Activated CD4-positive, alpha-beta memory T cell treated with anti-CD3 and anti-CD28 coated beads, Interleukin-2, amount 10 ng/mL, durations not matched to agents 7 days and 5 days (primary cell): ENCODE measurements around the gene NAV2. TPM values are rescaled to one million over a fixed set of nuclear protein-coding genes. Genes with fewer than 3 reads are reported as not detected.
"Not testable (repeated sequence)": the region's sequence is repeated elsewhere in the genome, so short reads cannot be mapped to it uniquely, and the experiment has no call there.

ENCODE experiments used
- CTCF ChIA-PET: fragments of 350-600 bp; sonication (Branson Sonifier 250); formaldehyde crosslinking; loops from one replicate; lab custom pipeline; 2021; ENCODE audit warnings: antibody characterized with exemption, inconsistent platforms; lab: Charles Lee
- POLR2A ChIA-PET: fragments of 350-600 bp; sonication (Branson Sonifier 250); formaldehyde crosslinking; loops from one replicate; lab custom pipeline; 2021; ENCODE audit warnings: antibody characterized with exemption; lab: Charles Lee
- DNase-seq: peaks from one replicate; pipeline ENCODE4 v3.0.0-alpha.2; 2020
- H3K27ac Mint-ChIP-seq: one replicate; pipeline ENCODE4 v1.8.0; 2021; ENCODE audit warnings: mild to moderate bottlenecking, mixed read lengths
- H3K27me3 Mint-ChIP-seq: one replicate; pipeline ENCODE4 v1.8.0; 2021; ENCODE audit warnings: mixed read lengths
- H3K36me3 Mint-ChIP-seq: one replicate; pipeline ENCODE4 v1.8.0; 2021; ENCODE audit warnings: low read depth, mixed read lengths
- H3K4me1 Mint-ChIP-seq: one replicate; pipeline ENCODE4 v1.8.0; 2021; ENCODE audit warnings: mixed read lengths
- H3K4me3 Mint-ChIP-seq: one replicate; pipeline ENCODE4 v1.8.0; 2021; ENCODE audit warnings: mild to moderate bottlenecking, mixed read lengths
- H3K9me3 Mint-ChIP-seq: one replicate; pipeline ENCODE4 v1.8.0; 2021; ENCODE audit warnings: mixed read lengths
- total RNA-seq, 2 experiments: library from RNA; stranded (reverse); gene quantifications; one replicate each; pipeline ENCODE4 v1.2.3, GENCODE V29; 2021

Gene NAV2
- total RNA-seq, 2 experiments from 2014 or later, result 0.53 to 0.70 TPM

DNA sequence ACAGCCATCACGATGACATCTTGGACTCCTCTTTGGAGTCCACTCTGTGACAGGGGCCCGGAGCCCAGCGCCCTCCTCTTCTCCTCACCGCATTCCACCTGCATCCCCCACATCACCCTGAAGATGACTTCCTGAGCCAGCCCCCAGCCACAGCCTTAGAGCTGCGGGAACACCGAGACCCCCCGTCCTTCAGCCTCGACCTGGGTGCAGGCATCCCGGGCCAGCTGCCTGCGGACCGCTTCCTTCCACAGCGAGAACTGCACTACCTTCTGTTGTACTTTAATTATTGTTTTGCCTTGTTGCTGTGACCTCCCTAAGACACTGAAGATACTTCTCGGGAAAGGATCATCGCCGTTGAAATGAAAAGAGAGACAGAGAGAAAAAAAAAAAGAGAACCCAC is 405.6 kb downstream of the NAV2 start:
- no peak overlapping the region for H3K4me3 Mint-ChIP-seq
- H3K36me3 Mint-ChIP-seq, result no peaks in the 10 kb centered on the region
- DNase-seq, result no peak
- H3K27me3 Mint-ChIP-seq, result peaks cover 2% of the 10 kb centered on the region
- no peak overlapping the region for H3K27ac Mint-ChIP-seq
- no peaks in the 10 kb centered on the region for H3K9me3 Mint-ChIP-seq
- no peaks in the 10 kb centered on the region for H3K4me1 Mint-ChIP-seq
- ChIA-PET POLR2A (no interaction called here), CTCF (interaction anchor here (2.3 kb wide), 1 partner anchor 10 kb away, joined by 15 read pairs; no protein-coding TSS in a partner anchor)

DNA sequence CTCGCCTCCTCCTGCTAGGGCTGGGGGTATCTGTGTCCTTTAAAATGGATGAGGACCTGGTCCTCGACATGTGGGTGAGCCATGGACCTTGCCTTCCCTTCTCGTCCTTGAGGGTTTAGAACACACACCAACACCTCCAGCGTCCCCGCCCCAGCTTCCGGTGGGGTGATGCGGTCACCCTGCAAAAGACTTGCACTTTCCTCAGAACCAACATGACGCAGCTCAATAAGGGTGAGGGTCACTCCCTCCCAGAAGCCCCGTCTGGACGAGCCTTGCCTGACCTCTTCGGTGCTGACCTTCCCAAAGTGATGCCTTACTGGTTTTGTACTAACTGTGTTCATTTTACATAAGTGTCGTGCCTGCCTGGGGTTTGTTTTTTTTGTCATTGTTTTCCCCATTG is 406.7 kb downstream of the NAV2 start:
- no peaks in the 10 kb centered on the region for H3K4me1 Mint-ChIP-seq
- ChIA-PET CTCF (interaction anchor here (2.3 kb wide), 1 partner anchor 9 kb away, joined by 15 read pairs; no protein-coding TSS in a partner anchor), POLR2A (no interaction called here)
- no peak overlapping the region for H3K4me3 Mint-ChIP-seq
- peaks cover 2% of the 10 kb centered on the region for H3K27me3 Mint-ChIP-seq
- no peak overlapping the region for H3K27ac Mint-ChIP-seq
- H3K9me3 Mint-ChIP-seq, result no peaks in the 10 kb centered on the region
- H3K36me3 Mint-ChIP-seq, result no peaks in the 10 kb centered on the region
- DNase-seq, result no peak

DNA sequence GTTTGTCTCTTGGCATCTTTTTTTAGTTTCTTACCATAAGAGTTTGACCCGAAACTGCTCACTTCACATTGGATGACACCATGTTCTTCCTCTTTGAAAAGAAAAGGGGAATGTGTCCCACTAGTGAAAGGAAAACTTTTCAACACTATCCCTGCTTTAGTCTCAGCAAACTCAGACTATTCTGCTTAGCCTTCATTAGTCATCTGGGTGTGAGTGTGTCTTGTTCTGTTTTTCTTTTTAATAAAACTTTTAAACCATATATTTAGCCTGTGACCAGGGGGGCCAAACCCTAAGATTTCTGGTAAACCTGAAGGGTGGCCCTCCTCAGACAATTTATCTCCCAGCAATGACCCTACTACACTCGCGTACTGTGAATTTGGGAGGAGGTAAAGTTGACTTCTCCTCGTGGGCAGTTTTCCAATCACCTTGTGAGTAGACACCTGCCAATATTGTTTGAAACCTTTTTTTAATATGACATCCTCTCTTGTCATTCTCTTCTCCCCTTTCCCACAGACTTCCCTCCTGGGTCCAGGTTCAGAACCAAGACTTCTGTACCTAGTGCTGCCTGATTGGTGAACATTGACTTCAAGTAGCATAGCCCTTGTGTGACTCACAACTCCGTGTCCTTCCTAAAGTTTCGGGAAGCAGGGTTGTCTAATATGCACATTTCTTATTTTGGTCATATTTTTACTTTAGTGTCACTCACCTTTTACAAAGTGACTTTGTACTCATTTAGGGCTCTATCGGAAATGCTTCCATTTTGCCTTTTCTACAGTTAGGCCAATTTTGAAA is 407.7 kb downstream of the NAV2 start:
- ChIA-PET POLR2A (no interaction called here), CTCF (no interaction called here)
- Mint-ChIP-seq H3K4me3 (no peak overlapping the region), H3K36me3 (no peaks in the 10 kb centered on the region), H3K27ac (no peak overlapping the region), H3K27me3 (peaks cover 2% of the 10 kb centered on the region), H3K9me3 (no peaks in the 10 kb centered on the region), H3K4me1 (no peaks in the 10 kb centered on the region)
- no peak for DNase-seq

DNA sequence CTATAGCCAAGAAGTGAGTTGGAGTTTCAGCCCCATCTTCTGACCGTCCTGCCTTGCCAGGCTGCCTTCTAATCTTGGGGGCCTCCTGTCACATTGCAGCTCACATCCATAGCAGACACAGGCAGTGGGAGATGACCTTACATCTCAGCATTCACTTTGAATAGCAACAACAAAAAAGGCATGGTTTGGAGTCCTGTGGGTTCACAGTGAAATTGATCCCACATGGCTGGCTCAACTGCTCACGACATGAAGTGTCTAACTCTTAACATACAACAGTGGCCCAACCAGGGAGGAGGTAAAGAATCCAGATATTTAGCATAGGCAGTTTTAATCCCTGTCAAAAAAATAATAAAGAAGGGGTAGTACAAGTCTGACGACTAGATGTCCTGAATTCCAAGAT is 409.5 kb downstream of the NAV2 start:
- ChIA-PET POLR2A (no interaction called here), CTCF (no interaction called here)
- no peak for DNase-seq
- Mint-ChIP-seq H3K27me3 (peaks cover 2% of the 10 kb centered on the region), H3K27ac (no peak overlapping the region), H3K36me3 (no peaks in the 10 kb centered on the region), H3K4me3 (no peak overlapping the region), H3K4me1 (no peaks in the 10 kb centered on the region), H3K9me3 (no peaks in the 10 kb centered on the region)

DNA sequence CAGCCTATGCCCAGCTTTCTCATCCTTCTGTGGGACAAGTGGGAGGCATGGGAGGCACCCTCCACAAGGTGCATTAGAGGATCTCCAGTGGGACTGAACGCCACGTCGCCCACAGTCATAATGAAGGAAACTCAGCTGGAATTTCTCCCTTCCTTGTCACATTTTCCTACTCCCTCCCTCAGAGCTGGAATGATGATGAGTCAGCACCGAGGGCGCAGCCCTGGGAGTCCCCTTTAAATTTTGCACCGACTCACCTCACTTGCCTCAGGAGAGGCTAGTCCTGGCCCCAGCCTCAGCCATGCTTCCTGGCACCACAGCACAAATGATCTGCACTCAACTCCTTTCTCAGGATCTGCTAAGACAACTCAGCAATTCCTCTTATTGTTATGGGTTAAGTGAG is 413.3 kb downstream of the NAV2 start:
- CTCF ChIA-PET, result interaction anchor here (6.5 kb wide), 1 partner anchor 229 kb away, joined by 114 read pairs; no protein-coding TSS in a partner anchor
- DNase-seq, result no peak
- POLR2A ChIA-PET, result no interaction called here
- no peak overlapping the region for H3K27ac Mint-ChIP-seq
- H3K9me3 Mint-ChIP-seq, result no peaks in the 10 kb centered on the region
- H3K27me3 Mint-ChIP-seq, result peaks cover 5% of the 10 kb centered on the region
- no peaks in the 10 kb centered on the region for H3K36me3 Mint-ChIP-seq
- H3K4me1 Mint-ChIP-seq, result no peaks in the 10 kb centered on the region
- H3K4me3 Mint-ChIP-seq, result no peak overlapping the region

DNA sequence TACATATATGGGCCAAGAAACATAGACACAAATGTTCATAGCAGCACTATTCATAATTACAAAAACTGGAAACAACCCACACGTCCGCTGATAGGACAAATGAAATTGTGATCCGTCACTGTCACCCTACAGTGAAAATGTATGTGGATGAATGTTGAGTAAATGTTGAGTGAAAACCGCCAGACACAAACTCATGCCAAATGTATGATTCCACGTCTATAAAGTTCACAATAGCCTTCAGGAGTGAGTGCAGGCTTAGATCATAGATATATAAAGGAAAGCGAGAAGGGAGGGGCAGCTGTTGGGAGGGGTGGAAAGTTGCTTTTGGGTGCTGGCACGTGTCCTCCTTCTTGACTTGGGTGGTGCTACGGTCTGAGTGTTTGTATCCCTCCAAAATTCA is 414.1 kb downstream of the NAV2 start:
- no peak for DNase-seq
- no peaks in the 10 kb centered on the region for H3K9me3 Mint-ChIP-seq
- peaks cover 3% of the 10 kb centered on the region for H3K4me1 Mint-ChIP-seq
- H3K36me3 Mint-ChIP-seq, result no peaks in the 10 kb centered on the region
- ChIA-PET POLR2A (no interaction called here), CTCF (interaction anchor here (1.1 to 6.5 kb wide), 7 partner anchors 8 to 484 kb away, joined by 4 to 114 read pairs (median 15); no protein-coding TSS in a partner anchor)
- no peak overlapping the region for H3K4me3 Mint-ChIP-seq
- peaks cover 8% of the 10 kb centered on the region for H3K27me3 Mint-ChIP-seq
- no peak overlapping the region for H3K27ac Mint-ChIP-seq

DNA sequence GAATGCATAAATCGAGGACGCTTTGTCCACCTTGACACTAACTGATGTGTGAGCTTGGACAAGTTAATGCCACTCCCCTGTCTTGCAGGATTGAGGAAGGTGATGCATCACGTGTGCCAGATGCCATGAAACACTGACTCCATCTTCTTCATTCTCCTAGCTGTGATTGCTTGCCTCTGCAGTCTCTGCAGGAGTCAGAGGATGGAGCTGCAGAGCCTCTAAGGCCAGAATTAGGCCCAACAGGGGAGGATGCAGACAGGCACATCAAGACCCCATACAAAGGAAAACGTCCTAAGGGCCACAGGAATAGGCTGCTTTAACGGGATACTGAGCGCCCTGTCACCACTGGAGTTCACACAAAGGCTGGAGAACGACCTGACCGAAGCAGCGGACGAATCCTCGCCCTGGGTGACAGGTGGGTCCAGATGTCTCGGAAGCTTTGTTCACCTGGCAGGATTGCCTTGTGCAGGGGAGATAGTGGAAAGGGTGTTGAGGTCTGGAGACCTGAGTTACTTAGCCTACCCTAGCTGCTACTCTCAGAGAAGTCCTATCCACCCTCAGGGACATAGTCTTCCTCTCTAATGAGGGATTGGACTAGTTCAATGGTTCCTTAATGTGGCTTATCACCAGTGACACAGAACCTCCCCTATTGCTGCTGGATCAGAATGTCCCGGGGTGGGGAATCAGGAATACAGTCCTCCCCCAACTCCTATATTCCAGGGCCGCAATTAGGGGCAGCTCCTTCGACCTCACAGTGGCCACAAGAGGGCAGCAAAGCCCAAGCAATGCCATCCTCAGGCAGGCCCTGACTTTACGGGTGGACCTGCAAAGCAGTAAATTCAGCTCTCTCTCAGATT is 415.3 kb downstream of the NAV2 start:
- DNase-seq, result peak; percentile 75
- ChIA-PET CTCF (interaction anchor here (0.6 to 6.5 kb wide), 41 partner anchors 10 to 546 kb away, joined by 3 to 114 read pairs (median 4); no protein-coding TSS in a partner anchor), POLR2A (no interaction called here)
- Mint-ChIP-seq H3K36me3 (no peaks in the 10 kb centered on the region), H3K9me3 (no peaks in the 10 kb centered on the region), H3K4me1 (peaks cover 11% of the 10 kb centered on the region), H3K4me3 (no peak overlapping the region), H3K27ac (no peak overlapping the region), H3K27me3 (peaks cover 18% of the 10 kb centered on the region)

DNA sequence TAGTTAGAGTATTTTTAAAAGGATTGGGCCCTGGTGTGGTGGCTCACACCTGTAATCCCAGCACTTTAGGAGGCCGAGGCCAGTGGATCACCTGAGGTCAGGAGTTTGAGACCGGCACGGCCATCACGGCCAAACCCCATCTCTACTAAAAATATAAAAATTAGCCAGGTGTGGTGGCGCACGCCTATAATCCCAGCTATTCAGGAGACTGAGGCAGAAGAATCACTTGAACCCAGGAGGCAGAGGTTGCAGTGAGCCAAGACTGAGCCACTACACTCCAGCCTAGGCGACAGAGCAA is 415.8 kb downstream of the NAV2 start:
- H3K36me3 Mint-ChIP-seq, H3K27ac Mint-ChIP-seq, H3K9me3 Mint-ChIP-seq, DNase-seq, H3K4me3 Mint-ChIP-seq, POLR2A ChIA-PET: not testable (repeated sequence)
- CTCF ChIA-PET, result interaction anchor here (0.7 to 6.5 kb wide), 38 partner anchors 10 to 499 kb away, joined by 3 to 114 read pairs (median 4); no protein-coding TSS in a partner anchor
- Mint-ChIP-seq H3K27me3 (peaks cover 18% of the 10 kb centered on the region), H3K4me1 (peaks cover 11% of the 10 kb centered on the region)

DNA sequence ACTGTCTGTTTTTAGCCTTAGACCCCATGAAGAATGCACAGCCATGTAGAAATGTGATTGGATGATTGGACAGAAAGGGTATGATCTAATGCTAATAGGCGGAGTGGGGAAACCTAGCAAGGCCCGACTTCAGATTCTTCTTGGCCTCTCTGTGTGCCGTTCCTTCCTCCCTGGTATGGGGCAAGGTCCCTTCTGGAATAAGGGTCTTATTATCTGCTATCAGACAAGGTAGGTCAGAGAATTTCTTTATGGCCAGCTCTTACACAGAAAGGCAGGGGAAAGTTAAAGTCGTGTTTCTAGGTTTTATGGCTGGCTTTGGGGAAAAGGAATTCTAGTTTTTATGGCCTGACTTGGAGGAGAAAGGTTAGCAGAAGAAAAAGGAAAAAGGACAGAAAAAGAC is 417.0 kb downstream of the NAV2 start:
- ChIA-PET POLR2A (no interaction called here), CTCF (interaction anchor here (1.5 to 6.5 kb wide), 6 partner anchors 11 to 225 kb away, joined by 4 to 114 read pairs (median 6); no protein-coding TSS in a partner anchor)
- no peak overlapping the region for H3K27ac Mint-ChIP-seq
- H3K9me3 Mint-ChIP-seq, result no peaks in the 10 kb centered on the region
- no peaks in the 10 kb centered on the region for H3K36me3 Mint-ChIP-seq
- no peak overlapping the region for H3K4me3 Mint-ChIP-seq
- H3K27me3 Mint-ChIP-seq, result peaks cover 27% of the 10 kb centered on the region
- H3K4me1 Mint-ChIP-seq, result peaks cover 11% of the 10 kb centered on the region
- DNase-seq, result no peak

DNA sequence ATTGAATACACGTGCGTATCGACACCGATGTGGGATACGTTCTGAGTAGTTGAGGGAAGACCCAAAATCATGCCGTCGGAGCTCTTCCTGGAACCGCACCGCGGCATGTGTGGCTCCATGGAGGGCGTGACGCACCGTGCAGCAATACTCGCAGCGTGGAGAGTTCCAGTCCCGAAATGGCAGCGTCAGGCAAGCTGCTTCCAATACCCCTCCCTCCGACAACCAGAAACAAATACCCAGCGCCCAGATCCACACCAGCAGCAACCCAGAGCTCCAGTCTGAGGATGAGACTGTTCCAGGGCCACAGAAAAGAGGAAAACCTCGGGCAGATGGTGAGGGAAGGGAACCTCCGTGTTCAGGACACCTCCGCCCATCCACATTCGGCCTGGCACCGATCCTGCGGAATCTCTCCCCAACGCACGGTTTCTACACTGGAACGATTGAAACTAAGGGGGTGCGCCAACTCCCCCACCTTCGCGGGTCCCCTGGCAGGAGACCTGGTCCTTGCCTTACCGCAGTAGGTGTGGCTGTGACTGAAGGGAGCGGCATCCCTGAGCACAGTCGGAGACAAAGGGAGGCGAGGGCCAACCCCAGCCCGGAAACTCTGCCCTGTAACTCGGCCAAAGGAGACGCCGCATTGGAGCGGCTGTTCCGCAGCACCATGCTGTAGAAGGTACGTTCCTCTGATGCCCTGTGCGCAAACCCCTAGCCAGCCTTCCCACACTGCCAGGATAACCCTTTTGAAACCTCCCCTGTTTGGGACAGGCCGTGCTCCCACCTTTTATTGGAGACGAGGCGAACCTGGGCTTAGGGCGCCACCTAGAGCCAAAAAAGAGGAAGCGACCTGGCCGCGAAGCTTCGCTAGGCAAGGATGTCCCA is 419.4 kb downstream of the NAV2 start:
- ChIA-PET POLR2A (no interaction called here), CTCF (interaction anchor here (0.8 to 3.6 kb wide), 30 partner anchors 9 to 535 kb away, joined by 3 to 17 read pairs (median 4); no protein-coding TSS in a partner anchor)
- Mint-ChIP-seq H3K9me3 (no peaks in the 10 kb centered on the region), H3K27ac (no peak overlapping the region), H3K27me3 (peaks cover 27% of the 10 kb centered on the region), H3K4me1 (peaks cover 11% of the 10 kb centered on the region), H3K4me3 (peak overlapping the region; percentile 26), H3K36me3 (no peaks in the 10 kb centered on the region)
- DNase-seq, result peak; percentile 51

DNA sequence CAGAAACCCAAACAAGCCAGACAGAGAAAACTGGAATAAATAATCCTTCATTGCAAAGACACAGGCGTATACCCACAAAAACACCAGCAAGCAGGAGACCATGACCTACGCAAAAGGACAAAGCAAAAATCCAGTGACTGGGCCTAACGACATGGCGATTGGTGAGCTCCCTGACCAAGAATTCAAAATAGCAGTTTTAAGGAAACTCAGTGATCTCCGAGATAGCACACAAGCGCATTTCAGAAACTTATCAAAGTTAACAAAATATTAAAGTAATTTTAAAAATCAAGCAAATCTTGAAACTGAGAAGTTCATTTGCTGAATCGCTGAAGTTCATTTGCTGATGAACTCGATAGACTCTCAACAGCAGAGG is 420.0 kb downstream of the NAV2 start:
- POLR2A ChIA-PET, result no interaction called here
- Mint-ChIP-seq H3K36me3 (no peaks in the 10 kb centered on the region), H3K27me3 (peaks cover 28% of the 10 kb centered on the region), H3K27ac (no peak overlapping the region), H3K4me3 (no peak overlapping the region), H3K4me1 (peaks cover 11% of the 10 kb centered on the region), H3K9me3 (no peaks in the 10 kb centered on the region)
- CTCF ChIA-PET, result interaction anchor here (0.8 to 3.6 kb wide), 28 partner anchors 9 to 535 kb away, joined by 3 to 17 read pairs (median 4); no protein-coding TSS in a partner anchor
- no peak for DNase-seq

DNA sequence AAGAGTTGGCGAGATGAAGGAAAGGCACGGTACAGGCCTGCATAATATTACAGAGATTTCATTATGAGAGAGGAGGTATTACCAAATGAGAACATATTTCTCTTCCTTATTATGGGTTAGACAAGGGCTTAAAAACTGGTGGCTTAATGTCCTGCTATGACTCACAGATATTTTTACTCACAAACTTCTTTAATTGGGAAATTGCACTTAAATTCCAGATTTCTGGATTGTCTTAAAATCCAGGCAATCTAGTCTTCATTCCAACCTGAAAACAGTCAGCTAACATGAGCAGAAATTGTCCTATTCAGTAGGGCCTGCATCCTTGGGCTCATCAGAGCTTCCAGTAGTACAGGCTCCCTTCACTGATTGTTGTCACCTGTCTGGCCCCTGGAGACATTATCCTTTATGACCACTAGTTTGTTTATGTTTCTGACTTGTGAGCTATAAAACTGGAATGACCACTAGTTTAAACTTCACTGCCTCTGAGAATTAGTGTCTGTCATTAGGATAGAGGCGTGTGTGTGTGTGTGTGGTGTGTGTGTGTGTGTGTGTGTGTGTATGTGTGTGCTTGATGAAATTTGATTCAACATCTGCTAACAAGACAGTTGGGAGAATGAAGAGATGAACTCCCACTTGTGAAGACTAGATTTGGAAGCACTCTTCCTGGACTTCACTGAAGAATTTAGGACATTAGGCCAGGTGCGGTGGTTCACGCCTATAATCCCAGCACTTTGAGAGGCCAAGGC is 422.5 kb downstream of the NAV2 start:
- CTCF ChIA-PET, result interaction anchor here (0.7 kb wide), 1 partner anchor 19 kb away, joined by 3 read pairs; no protein-coding TSS in a partner anchor
- no peaks in the 10 kb centered on the region for H3K36me3 Mint-ChIP-seq
- H3K27ac Mint-ChIP-seq, result no peak overlapping the region
- H3K4me1 Mint-ChIP-seq, result peaks cover 11% of the 10 kb centered on the region
- H3K27me3 Mint-ChIP-seq, result peaks cover 43% of the 10 kb centered on the region
- no peak overlapping the region for H3K4me3 Mint-ChIP-seq
- no peak for DNase-seq
- H3K9me3 Mint-ChIP-seq, result no peaks in the 10 kb centered on the region
- POLR2A ChIA-PET, result no interaction called here
